ENCODE results near the gene NUP43.
"Not testable (repeated sequence)": the region's sequence is repeated elsewhere in the genome, so short reads cannot be mapped to it uniquely, and the experiment has no call there.

NUP43 gene

DNA sequence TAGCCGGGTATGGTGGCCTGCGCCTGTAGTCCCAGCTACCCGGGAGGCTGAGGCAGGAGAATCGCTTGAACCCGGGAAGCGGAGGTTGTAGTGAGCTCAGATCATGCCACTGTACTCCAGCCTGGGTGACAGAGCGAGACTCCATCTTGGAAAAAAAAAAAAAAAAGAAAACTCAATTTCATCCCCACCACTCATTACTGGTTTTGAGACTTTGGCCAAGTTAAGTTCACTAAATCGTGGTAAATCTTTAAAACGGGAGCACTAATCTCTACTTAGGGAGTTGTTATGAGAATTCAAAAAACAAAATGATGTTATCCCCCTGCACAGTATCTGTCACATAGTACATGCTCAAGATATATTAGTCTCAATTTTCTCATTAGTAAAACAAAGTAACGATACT is 1.1 kb downstream of the NUP43 start:
- DNase-seq, result not testable (repeated sequence)

DNA sequence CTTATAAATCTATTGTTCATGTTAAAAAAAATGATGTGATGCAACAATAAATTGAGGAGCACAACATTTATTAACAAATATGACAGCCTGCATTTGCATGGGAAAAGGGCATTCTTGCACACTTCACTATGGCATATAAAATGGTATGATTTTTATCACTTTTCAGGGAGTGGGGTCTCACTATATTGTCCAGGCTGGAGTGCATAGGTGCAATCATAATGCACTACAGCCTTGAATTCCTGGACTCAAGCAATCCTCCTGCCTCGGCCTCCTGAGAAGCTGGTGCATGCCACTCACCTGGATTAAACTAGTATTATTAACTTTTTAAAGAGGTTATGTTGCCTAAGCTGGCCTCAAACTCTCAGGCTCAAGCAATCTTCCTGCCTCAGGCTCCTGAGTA is 11.4 kb downstream of the NUP43 start:
- DNase-seq, result no peak

DNA sequence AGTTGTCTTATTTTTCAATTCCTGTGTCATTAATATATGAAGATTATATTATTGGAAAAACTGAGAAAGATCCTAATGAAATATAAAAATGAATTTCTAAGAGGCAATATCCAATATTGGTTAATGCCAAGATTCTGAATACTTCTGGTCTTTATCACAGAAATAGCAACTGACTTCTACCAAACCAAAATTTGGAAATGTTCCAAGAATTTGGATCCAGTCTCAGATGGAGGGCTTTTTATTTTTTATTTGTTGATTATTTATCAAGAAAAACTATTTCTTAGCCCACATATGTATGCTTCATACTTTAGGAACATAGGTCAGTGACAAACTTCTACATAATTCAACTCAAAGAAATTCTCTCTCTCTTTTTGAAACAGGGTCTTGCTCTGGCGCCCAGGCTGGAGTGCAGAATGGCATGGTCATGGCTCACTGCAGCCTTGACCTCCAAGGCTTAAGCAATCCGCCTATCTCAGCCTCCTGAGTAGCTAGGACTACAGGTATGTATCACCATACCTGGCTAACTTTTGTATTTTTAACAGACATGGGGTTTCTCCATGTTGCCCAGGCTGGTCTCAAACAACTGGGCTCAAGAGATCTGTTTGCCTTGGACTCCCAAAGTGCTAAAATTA is 13.1 kb downstream of the NUP43 start:
- no peak for DNase-seq

DNA sequence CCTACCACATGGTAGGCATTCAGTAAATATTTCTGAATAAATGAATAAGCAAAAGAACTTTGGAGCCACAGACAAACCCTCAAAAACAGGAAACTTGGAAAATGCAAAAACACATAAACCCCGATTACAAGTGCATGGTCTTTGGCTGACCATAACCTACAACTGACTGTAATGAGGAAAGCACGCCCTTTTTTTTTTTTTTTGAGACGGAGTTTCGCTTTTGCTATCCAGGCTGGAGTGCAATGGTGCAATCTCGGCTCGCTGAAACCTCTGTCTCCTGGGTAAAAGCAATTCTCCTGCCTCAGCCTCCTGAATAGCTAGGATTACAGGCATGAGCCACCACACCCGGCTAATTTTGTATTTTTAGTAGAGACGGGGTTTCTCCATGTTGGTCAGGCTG is 16.5 kb downstream of the NUP43 start:
- no peak for DNase-seq

DNA sequence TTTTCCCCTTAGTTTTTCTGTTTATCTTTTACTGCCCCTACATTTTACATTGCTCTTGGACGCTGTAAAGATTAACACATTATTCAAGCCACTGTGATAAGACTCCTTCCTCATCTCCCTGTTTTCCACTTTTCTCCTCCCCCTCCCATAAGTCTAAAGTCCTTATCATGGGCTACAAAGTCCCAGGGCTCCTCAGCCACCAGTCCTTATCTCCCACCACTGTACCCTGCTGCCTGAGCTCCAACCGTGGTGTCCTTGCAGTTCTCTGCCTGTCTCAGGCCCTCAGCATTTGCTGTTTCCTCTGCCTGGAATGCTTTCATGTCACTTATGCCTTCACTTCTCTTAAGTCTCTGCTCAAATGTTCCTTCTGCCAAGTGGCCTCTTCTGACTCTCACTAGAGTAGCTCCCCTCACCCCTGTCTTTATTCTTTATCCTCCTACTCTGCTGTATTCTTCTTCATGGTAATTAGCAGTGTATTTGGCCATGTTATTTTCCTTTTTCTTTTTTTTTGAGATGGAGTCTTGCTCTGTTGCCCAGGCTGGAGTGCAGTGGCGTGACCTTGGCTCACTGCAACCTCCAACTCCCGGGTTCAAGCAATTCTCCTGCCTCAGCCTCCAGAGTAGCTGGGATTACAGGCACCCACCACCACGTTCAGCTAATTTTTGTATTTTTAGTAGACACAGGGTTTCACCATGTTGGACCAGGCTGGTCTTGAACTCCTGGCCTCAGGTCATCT is 17.7 kb downstream of the NUP43 start:
- DNase-seq, result no peak

DNA sequence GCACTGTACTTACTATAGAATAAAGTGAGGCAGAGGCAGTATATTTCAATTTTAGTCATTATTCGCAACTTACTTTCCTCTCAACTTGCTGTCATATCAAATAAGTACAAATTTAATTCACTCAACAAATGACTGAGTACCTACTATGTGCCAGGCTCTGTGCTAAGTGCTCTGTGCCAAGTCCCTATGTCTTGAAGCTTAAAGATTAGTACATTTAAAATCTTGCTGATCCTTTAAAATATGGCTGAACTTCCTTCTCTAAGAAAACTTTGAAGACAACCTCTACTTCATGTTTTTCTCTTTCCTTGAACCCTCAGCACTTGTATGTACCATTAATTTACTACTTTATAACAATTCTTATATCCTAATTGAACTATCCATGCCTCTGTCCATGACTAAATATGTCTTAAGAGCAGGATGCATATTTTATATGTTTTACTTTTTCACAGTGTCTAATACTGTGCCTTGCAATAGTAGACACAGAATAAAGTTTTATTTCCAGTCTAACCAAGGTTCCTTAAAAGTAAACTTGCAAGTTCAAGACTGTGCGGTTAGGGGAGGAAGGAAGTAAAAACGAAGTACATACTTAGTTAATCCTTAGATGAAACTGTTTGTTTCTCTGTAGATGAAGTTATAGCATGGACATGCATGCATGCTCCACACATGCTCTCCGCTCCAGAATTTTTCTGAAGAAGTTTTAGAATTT is 18.4 kb downstream of the NUP43 start:
- DNase-seq, result no peak

DNA sequence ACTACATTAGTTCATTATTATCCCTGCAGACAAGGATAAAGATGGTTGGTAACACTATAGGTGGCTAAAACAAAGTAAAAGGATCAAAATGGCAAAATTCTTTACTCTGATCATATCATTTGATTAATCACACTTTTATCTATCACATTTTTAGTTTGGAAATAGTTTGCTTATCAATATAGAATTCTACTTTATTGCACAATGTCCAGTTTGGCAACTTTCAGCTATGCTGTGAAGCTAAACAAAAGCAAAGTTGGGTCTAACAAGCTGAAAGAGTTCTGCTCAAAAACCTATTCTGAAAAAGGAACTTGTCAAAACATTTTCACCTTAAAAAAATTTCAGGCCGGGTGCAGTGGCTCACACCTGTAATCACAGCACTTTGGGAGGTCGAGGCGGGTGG is 20.5 kb downstream of the NUP43 start:
- no peak for DNase-seq

DNA sequence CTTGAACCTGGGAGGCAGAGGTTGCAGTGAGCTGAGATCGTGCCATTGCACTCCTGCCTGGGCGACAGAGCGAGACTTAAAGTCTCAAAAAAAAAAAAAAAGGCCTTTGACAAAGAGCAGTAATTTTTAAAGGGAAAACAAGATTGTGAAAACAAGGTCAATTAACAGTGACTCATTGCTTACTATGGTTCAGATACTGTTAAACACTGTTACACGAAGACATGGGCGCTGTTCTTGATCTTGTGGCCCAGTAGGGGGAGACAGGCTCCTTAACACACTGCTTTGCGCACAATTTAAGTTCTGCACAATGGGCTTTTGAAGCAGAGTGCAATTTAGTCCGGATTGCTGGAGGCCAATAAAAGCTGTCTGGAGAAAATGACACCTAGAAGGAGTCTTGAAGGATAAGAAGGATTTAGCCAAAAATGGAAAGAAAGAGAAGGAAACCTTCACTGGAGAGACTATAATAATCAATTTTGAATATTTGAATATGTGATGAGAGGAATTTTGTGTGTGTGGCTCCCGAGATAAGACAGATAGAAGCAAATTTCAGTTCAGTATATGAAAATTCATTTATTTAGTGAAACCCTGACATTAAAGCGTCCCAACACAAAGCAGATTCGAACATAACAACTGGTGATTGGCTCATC is 22.4 kb downstream of the NUP43 start:
- peak; percentile 8 for DNase-seq

DNA sequence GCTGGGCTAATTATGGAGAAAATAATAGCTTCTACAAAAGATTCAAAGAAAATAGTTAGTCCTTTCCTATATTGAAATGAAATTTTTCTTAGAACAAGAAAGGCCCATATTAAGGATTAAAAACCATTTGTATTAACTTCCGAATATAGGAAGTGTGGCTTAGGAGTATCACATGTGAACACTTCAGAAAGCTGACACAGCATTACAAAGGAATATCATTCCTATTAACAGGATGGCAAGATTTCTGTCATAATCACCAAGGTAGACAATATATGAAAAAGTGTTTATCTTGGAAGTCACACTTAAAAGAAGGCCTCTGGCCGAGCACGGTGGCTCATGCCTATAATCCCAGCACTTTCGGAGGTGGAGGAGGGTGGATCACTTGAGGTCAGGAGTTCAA is 23.1 kb downstream of the NUP43 start:
- DNase-seq, result no peak

DNA sequence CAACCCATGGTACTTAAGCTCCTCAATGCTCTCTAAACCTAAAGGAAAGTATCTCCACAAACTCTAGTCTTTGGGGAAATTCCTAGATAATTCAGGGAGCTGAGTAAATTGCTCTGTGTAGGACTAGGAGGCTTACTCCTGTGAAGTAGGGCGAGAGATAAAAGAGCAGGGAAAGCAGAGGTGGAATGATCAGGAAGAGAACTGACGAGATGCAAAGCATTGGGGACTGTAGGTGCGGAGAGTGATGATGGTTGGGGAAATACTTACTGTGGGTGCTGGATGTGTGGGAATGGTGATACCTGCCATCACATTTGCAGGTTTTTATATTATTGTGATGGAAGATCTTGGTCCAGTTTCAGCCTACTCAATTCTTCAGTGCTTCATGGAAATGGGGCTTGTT is 26.8 kb downstream of the NUP43 start:
- DNase-seq, result no peak

DNA sequence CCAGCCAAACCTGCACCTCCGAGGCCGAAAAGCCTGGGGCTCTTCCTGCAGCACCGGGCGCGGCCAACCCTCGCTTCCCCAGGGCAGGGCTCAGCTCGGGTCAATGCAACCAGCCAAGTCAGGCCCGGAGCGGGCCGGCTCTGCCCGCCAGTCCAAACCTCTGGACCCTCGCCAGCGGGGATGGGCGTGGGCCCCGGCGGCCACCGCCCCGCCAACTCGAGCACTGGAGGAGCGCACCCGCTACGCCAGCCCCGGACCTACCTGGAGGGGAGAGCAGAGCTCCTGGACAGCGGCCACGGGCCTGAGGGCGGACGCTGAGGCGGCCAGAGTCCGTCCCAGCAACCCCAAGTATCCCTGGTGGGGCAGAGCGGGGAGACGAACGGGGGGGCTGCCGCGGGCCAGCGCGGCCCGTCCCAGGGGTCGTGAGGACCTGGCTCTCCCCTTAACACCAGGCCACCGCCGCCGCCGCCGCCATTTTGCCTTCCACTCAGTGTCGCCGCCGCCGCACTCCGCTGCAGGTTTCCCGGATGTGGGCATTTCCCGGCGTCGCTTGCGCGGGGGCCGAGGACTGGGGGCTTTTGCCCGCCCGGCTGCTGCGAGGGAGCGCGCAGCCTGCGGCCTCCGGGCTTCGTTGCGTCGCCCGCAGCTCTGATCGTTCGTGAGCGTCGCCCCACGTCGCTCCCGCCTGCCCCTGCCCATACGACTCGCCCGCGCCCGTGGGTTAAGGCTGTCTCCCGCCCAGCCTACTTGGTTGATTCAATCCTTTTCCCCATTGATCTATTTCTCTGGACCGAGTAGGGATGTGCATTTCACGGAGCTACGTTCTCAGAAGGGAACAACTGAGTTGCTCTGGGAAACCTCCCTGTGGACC is 28.5 kb downstream of the NUP43 start, which contains the start of gene LATS1:
Gene LATS1 (minus strand): TSS at position 514 of the 871 bp plus-strand sequence. CDS start 15,975 bp downstream, outside the sequence.
- peak; percentile 89 for DNase-seq

DNA sequence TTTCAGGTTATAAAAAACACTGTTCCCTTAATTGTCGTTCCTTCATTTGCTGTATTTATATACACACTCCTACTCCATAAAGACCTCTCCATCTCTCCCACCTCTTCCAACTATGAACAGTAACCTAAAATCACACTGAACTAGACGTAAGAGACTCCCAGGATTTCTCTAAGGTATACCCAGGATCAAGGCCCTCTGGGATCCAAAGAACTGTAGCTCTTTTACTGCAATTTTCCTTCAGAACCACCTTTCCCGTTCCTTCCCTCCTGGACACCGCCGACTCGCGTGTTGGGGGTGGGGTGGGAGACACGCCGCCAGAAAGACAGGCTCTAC is 29.1 kb downstream of the NUP43 start:
- no peak for DNase-seq

DNA sequence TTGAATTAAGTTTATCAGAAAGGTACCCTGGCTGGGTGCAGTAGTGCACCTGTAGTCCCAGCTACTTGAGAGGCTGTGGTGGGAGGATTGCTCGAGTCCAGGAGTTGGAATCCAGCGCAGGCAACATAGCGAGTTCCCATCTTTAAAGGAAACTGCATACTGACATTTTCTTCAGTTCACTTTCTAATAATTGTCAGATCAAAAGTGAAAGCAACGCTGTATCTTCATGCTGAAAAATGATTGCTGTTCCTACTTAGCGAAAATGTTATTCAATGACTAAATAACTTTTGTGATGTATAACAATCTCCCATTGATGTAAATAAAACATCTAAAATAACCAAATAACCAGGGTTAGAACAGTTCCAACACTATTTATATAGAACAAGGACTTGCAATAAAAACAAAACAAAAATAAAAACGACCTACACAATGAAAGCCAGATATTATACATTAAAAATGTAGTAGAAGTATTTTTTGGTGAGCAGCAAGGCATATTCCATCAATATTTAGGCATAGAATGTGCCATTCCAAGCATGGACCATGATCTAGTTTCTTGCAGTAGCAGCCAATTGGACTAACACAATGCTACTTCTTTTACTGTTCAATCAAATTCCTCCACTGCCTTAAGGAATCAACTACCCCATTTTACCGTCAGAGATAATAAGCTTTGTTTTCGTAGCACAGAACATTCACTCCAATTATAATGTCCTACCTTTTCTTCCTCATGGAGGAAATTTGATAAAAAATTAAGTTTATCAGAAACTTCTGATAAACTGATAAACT is 30.0 kb downstream of the NUP43 start:
- no peak for DNase-seq

DNA sequence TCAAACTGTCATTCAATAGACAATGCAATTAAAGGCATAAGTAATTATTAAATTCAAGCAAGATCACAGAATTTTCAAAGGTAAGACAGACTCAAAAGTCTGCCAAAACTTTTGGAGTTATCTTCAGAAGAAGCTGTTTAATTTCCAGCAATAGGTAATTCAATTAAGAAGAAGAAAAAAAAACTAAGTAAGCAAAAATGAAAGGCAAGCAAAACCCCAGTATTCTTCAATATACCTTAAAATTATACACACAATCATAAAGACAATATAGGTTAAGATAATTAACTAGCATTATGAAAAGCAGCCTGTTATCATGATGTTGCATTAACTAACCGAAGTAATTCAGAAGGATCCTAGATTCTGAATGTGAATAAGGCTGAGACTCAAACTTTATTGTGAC is 31.9 kb downstream of the NUP43 start:
- no peak for DNase-seq

DNA sequence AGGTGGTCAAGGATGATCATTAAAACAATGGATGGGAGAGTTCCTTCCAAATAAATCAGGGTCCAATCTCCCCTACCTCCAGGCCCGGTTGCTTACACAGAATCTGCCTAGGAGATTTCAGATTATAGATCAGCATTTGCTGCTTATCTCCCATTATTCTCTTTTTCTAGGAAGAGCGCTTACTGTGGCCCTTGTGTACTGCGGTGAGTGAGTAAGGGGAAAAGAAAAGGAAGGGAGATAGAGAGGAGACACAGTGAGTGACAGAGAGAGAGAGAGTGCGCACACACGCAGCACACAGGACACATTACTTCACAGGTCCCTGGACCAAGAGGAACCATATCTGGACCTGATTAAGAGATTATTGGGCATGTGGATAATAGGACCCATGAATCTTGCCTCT is 34.6 kb downstream of the NUP43 start:
- DNase-seq, result no peak

DNA sequence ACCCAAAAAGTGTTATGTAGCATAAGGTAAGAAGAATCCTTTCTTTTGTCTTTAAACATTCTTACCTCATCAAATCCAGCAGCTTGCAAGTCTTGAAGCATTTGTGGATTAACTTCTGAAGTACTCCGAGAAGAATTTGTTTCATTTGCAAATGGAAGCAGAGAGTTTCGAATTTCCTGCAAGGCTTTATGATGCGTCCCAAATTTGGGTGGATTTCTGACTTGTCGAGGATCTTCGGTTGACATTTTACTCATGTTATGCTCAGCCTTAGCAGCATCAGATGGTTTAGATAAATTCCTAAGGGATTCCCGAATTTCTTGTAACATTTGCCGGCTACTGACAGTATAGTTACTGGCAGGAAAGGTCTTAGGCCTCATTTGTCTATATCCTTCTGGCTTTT is 44.6 kb downstream of the NUP43 start:
- no peak for DNase-seq

DNA sequence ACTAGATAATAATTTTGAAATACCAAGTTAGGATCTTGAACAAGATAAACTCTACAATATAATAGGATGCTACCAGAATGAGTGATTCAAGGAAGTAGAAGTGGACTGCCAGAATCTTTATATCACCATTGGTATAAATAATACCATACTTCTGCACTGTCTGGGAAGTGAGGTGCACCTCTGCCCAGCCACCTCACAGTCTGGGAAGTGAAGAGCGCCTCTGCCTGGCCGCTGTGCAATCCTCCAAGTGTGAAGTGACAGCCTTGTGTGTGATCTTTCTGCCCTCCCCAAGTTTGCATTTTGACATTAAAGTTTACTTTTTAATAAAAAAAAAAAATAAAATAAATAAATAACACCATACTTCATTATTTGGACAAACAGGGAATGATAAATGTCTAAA is 47.2 kb downstream of the NUP43 start:
- no peak for DNase-seq

DNA sequence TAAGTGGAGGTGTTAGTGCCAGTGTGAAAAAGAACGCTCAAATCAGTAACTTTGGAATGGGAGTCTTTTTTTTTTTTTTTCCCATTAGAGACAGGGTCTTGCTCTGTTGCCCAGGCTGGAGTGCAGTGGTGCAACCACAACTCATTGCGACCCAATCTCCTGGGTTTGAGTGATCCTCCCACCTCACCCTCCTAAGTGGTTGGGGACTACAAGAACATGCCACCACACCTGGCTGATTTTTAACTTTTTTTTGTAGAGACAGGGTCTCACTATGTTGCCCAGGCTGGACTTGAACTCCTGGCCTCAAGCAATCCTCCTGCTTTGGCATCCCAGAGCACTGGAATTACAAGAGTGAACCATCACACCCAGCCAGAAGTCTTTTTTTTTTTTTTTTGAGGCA is 48.2 kb downstream of the NUP43 start:
- no peak for DNase-seq

DNA sequence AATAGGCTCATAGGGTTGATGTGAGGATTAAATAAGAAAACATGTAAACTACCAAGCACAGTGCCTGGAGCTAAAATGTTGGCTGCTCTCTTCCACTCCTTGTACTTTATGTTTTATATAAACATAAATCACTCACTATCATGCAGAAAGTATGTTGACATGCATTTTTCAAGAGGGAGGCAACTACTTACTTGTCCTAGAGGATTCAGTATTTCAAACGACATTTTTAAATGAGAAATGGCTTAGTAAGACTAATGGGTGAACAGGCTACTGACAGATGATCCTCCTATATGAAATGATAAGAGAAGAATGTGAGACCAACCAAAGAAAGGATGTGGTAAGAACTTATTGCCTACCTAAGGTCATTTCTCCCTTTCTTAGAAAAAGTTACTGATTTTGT is 49.4 kb downstream of the NUP43 start:
- DNase-seq, result no peak

DNA sequence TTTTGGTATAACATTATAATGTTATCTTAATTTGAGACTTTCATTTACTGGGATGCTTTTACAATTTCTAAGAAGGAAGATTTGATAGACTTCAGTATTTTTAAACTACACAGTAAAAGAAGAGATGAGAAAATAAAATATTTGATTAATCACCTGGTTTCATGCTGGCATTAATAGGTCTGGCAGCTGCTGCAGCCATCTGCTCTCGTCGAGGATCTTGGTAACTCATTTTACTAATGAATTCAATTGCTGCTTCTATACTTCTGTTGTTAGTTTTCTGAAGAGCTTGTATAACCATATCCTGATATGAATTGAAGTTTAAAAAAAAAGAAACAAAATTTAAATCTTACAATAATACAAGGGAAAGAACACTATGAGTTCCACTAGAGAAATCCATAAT is 51.4 kb downstream of the NUP43 start:
- peak; percentile 41 for DNase-seq

DNA sequence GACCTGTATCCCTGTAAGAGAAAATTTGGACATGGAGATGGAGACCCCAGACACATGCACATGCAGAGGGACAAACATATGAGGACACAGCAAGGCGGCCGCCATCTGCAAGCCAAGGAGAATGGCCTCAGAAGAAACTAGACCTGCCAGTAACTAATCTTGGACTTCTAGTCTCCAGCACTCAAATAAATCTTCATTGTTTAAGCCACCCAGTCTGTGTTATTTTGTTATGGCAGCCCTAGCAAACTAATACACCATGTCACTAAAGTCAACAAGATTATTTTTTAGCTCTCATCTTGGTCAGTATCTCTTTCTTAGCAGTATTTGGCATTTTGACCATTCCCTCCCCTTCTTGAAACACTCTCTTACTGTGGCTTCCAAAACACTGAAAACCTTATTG is 55.1 kb downstream of the NUP43 start:
- no peak for DNase-seq

DNA sequence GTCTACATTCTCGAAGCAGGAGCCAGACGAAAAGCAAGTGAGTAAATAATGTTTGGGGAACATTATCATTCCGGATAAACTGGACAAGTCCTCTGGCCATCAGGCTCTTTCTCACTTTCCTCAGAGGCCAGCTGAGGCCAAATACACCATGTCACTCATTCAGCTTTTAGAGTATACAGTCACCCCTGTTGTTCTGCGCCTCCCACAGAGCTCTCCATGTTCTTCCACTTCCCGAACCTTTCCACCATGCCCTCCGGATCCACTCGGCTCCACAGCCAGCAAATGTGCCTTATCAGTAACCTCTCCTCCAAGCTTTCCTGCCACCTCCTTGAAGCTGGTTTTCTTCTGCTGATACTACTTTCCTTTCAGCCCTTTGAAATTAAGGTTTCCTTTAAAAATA is 60.1 kb downstream of the NUP43 start:
- DNase-seq, result no peak
